Mucosa of stomach (tissue), 1 donor: Measurements from ENCODE around the gene RAD21L1.
"Not testable (repeated sequence)": the region's sequence is repeated elsewhere in the genome, so short reads cannot be mapped to it uniquely, and the experiment has no call there.

Experiments used
- H3K27me3 ChIP-seq: one replicate; pipeline ENCODE4 v1.7.0; 2013; ENCODE audit warnings: mild to moderate bottlenecking, low read length; ENCODE audit not compliant: control insufficient read depth, insufficient read depth
- H3K36me3 ChIP-seq: one replicate; pipeline ENCODE4 v1.7.0; 2013; ENCODE audit warnings: low read length; ENCODE audit not compliant: control insufficient read depth, insufficient read depth
- H3K4me1 ChIP-seq: one replicate; pipeline ENCODE4 v1.7.0; 2013; ENCODE audit warnings: mild to moderate bottlenecking, low read length; ENCODE audit not compliant: control insufficient read depth, insufficient read depth
- H3K4me3 ChIP-seq: one replicate; pipeline ENCODE4 v1.7.0; 2013; ENCODE audit warnings: low read length
- H3K9ac ChIP-seq: one replicate; pipeline ENCODE4 v1.7.0; 2013; ENCODE audit warnings: mild to moderate bottlenecking, low read length, moderate library complexity
- H3K9me3 ChIP-seq: one replicate; pipeline ENCODE4 v1.7.0; 2013; ENCODE audit warnings: mild to moderate bottlenecking, low read length, moderate library complexity; ENCODE audit not compliant: control insufficient read depth
- donor health status: Pancreatic carcinoma.

The RAD21L1 gene

GRCh38 chr20:1214838-1215261, 11.0 kb upstream of the RAD21L1 start:
- no peaks in the 10 kb centered on the region for H3K27me3 ChIP-seq
- no peak overlapping the region for H3K9ac ChIP-seq
- H3K36me3 ChIP-seq, result no peaks in the 10 kb centered on the region
- H3K9me3 ChIP-seq, result no peaks in the 10 kb centered on the region
- no peaks in the 10 kb centered on the region for H3K4me1 ChIP-seq
- no peak overlapping the region for H3K4me3 ChIP-seq

GRCh38 chr20:1215386-1216170, 10.3 kb upstream of the RAD21L1 start:
- Histone ChIP-seq H3K9me3 (no peaks in the 10 kb centered on the region), H3K4me1 (no peaks in the 10 kb centered on the region), H3K4me3 (no peak overlapping the region), H3K27me3 (no peaks in the 10 kb centered on the region), H3K36me3 (no peaks in the 10 kb centered on the region), H3K9ac (no peak overlapping the region)

GRCh38 chr20:1216527-1217427, 9.1 kb upstream of the RAD21L1 start:
- H3K9me3 ChIP-seq, H3K36me3 ChIP-seq, H3K9ac ChIP-seq, H3K27me3 ChIP-seq, H3K4me3 ChIP-seq, H3K4me1 ChIP-seq: not testable (repeated sequence)

- H3K4me1 ChIP-seq, result peaks cover 12% of the 10 kb centered on the region
- not testable (repeated sequence) for H3K9ac ChIP-seq, H3K9me3 ChIP-seq, H3K4me3 ChIP-seq, H3K36me3 ChIP-seq
- peaks cover 14% of the 10 kb centered on the region for H3K27me3 ChIP-seq
These were observed 3.1 kb upstream of the RAD21L1 start for GRCh38 chr20:1222750-1223149.

GRCh38 chr20:1224205-1224890, 1.5 kb upstream of the RAD21L1 start:
- H3K4me1 ChIP-seq, result peaks cover 12% of the 10 kb centered on the region

DNA sequence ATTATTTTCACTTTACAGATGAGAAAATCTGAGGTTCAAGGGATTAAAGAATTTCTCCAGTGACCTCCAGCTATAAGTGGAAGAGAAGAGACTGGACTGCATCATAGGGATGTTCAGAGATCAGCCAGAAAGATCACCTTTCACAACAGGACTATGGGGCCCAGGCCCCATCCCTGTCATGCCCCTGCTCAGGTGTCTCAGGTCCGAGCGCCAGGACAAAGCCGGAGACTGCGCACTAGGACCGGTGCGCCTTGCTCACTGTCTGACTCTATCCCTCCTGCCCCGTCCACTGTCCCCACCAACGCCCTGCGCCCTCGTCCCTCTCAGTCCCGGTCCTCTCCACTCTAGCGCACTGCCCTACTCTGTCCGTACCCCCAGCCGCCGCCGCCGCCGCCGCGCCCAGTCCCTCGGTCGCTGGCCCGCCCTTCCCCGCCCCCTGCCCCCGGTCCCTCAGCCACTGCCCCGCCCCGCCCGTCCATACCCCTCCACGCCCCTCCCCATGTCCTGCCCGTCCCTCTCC, 521 bp upstream of the RAD21L1 start:
- H3K4me1 ChIP-seq, result peaks cover 12% of the 10 kb centered on the region
- no peak overlapping the region for H3K9ac ChIP-seq
- no peaks in the 10 kb centered on the region for H3K9me3 ChIP-seq
- no peaks in the 10 kb centered on the region for H3K36me3 ChIP-seq
- peaks cover 31% of the 10 kb centered on the region for H3K27me3 ChIP-seq
- H3K4me3 ChIP-seq, result no peak overlapping the region

More at GRCh38 chr20:1224205-1224890, 1.5 kb upstream of the RAD21L1 start:
- H3K36me3 ChIP-seq, result no peaks in the 10 kb centered on the region
- H3K9me3 ChIP-seq, result no peaks in the 10 kb centered on the region
- no peak overlapping the region for H3K4me3 ChIP-seq
- no peak overlapping the region for H3K9ac ChIP-seq
- H3K27me3 ChIP-seq, result peaks cover 22% of the 10 kb centered on the region

DNA sequence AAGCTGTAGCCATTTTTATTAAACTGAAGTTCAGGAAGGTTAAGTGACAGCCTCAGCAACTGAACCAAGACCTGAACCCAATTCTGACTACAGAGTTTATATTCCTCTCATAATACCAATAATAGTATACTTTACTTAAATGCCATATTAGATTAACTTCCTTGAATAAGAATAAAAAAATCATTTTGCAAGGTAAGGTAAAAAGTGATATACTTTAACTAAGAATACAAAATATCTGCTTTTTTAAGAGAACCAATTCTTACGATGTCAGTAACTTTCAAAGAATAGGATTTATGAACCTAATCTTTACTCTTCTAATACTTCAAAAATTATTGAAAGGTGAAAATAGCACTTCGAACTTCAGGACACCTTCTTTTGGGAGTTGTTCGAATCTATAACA, 3.7 kb downstream of the RAD21L1 start:
- Histone ChIP-seq H3K4me3 (no peak overlapping the region), H3K36me3 (no peaks in the 10 kb centered on the region), H3K9me3 (no peaks in the 10 kb centered on the region), H3K9ac (no peak overlapping the region), H3K4me1 (peaks cover 12% of the 10 kb centered on the region), H3K27me3 (peaks cover 31% of the 10 kb centered on the region)

GRCh38 chr20:1232286-1233111, 6.7 kb downstream of the RAD21L1 start:
- H3K4me3 ChIP-seq, result no peak overlapping the region
- no peaks in the 10 kb centered on the region for H3K9me3 ChIP-seq
- no peaks in the 10 kb centered on the region for H3K4me1 ChIP-seq
- no peak overlapping the region for H3K9ac ChIP-seq
- peaks cover 19% of the 10 kb centered on the region for H3K27me3 ChIP-seq
- no peaks in the 10 kb centered on the region for H3K36me3 ChIP-seq

- H3K36me3 ChIP-seq, result no peaks in the 10 kb centered on the region
- H3K9ac ChIP-seq, result no peak overlapping the region
- H3K4me1 ChIP-seq, result no peaks in the 10 kb centered on the region
- no peaks in the 10 kb centered on the region for H3K9me3 ChIP-seq
- H3K27me3 ChIP-seq, result peaks cover 4% of the 10 kb centered on the region
- H3K4me3 ChIP-seq, result no peak overlapping the region
These were observed 14.7 kb downstream of the RAD21L1 start for GRCh38 chr20:1240549-1240948.

GRCh38 chr20:1241456-1241855, 15.6 kb downstream of the RAD21L1 start:
- no peak overlapping the region for H3K9ac ChIP-seq
- H3K9me3 ChIP-seq, result no peaks in the 10 kb centered on the region
- H3K36me3 ChIP-seq, result no peaks in the 10 kb centered on the region
- H3K4me3 ChIP-seq, result no peak overlapping the region
- H3K27me3 ChIP-seq, result peaks cover 4% of the 10 kb centered on the region
- H3K4me1 ChIP-seq, result no peaks in the 10 kb centered on the region

- Histone ChIP-seq H3K9ac (no peak overlapping the region), H3K4me3 (no peak overlapping the region), H3K9me3 (no peaks in the 10 kb centered on the region), H3K36me3 (no peaks in the 10 kb centered on the region), H3K27me3 (peaks cover 4% of the 10 kb centered on the region), H3K4me1 (no peaks in the 10 kb centered on the region)
These were observed 16.3 kb downstream of the RAD21L1 start for GRCh38 chr20:1242099-1242498.
